ENCODE measurements around the gene HTRA2.

HTRA2 gene

GRCh38 chr2:74569686-74570085 is 40.0 kb downstream of the HTRA2 start:
- TF ChIP-seq CTCF (conservative IDR thresholded peaks at IDR 0.05; ENCODE audit: low read depth, low read length) = no peak
- H3K4me3 ChIP-seq (ENCODE audit: low read length) = no peak overlapping the region
- no peak for DNase-seq (ENCODE audit: low read depth)

GRCh38 chr2:74571058-74571457 is 41.3 kb downstream of the HTRA2 start:
- DNase-seq (ENCODE audit: low read depth) = no peak

DNA sequence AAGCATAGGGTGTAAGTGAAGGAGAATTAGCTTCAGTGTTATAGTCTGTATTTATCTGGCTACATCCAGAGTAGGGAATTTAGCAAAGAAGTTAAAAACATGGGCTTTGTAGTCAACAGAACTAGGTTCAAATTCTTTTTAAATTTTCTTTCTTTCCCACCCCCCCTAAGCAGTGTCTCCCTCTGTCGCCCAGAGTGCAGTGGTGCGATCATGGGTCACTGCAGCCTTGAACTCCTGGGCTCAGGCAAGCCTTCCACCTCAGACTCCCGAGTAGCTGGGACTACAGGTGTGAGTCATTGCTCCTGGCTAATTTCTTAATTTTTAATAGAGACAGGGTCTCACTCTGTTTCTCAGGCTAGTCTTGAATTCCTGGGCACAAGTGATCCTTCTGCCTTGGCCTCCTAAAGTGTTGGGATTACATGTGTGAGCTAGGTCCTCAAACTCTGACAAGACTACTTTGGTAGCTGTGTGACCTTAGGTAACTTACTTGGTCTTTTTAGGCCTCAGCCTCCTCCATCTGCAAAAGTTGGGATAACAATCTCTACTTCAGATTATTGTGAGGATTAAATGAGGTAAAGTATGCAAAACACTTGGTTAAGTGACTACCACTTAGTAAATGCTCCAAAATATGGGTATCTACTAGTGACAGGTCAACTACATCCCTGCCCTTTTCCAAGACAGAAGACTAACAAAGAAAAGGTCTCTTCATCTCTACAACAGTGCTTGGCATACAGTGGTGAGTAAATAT is 42.6 kb downstream of the HTRA2 start:
- H3K4me3 ChIP-seq (ENCODE audit: low read length) = no peak overlapping the region
- DNase-seq (ENCODE audit: low read depth) = no peak
- TF ChIP-seq CTCF (conservative IDR thresholded peaks at IDR 0.05; ENCODE audit: low read depth, low read length) = peak; percentile 20

More at GRCh38 chr2:74571058-74571457, 41.3 kb downstream of the HTRA2 start:
- H3K4me3 ChIP-seq (ENCODE audit: low read length) = no peak overlapping the region
- TF ChIP-seq CTCF (conservative IDR thresholded peaks at IDR 0.05; ENCODE audit: low read depth, low read length) = no peak

DNA sequence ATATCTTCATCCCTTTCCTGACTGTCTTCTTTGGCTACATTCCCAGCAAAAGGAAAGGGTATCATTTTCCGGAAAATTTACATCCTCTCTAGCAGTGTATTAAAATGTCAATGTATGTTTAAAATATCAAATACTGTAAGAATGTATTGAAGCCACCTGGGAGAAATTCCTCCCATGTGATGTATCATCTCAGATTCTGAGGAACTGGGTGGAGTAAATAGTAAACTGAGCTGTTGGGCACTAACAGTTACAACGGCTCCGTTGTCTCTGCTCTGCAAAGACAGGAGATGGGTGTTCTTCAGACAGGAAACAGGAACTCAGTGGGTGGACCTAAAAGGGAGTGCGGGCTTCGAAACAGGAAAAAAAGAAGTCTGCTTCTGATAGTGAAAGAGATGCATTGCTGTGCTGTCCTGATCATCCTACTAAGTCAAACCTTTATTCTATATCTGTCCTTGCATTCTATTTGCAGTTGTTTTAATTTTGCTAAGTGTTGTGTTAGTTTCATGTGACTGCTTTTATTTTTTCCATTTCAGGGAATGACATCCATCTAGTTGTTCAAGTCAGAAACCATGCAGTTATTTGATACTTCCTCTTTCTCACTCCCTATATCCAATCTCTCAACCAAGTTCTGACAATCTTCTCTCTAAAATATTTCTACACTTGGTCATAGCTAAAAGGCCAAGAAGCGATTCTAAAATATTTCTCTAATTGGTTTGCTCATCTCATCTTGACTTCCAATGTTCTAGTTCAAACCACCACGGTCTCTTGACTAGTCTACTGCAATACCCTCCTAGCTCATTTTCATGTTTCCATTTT is 44.2 kb downstream of the HTRA2 start:
- TF ChIP-seq CTCF (conservative IDR thresholded peaks at IDR 0.05; ENCODE audit: low read depth, low read length) = no peak
- H3K4me3 ChIP-seq (ENCODE audit: low read length) = no peak overlapping the region
- no peak for DNase-seq (ENCODE audit: low read depth)

DNA sequence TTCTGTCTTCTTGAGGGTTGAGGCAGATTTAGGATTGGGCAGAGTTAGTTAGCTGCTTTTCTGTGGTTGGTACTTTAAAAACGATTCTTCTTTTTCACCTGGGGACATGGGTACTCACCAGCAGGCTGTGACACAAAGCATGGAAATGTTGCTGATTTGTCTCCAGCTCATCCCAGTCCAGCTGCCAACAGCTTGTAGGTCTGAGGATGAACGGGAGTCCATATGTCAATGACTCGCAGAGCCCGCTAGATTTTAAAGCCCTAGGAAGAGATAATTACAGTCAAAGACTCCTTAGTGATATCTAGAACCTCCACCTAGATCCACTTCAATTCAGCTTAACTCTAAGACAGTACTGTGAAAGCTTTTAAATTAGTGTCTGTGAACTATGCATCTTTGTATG is 45.6 kb downstream of the HTRA2 start:
- H3K4me3 ChIP-seq (ENCODE audit: low read length) = no peak overlapping the region
- DNase-seq (ENCODE audit: low read depth) = no peak
- TF ChIP-seq CTCF (conservative IDR thresholded peaks at IDR 0.05; ENCODE audit: low read depth, low read length) = no peak

- no peak overlapping the region for H3K4me3 ChIP-seq (ENCODE audit: low read length)
- no peak for TF ChIP-seq CTCF (conservative IDR thresholded peaks at IDR 0.05; ENCODE audit: low read depth, low read length)
- no peak for DNase-seq (ENCODE audit: low read depth)
Measured at GRCh38 chr2:74576211-74576862, 46.6 kb downstream of the HTRA2 start.

Data from retinal pigment epithelial cell (primary cell).